AG04449 (cell line): Measurements from ENCODE around the gene PRKACA.

Experiments
- CTCF ChIA-PET: fragments of 350-600 bp; formaldehyde crosslinking; extraction: SDS; loops from one replicate; lab custom pipeline; 2021; ENCODE audit warnings: antibody characterized with exemption; lab: Yijun Ruan, JAX
- POLR2A ChIA-PET: fragments of 400-600, 350-600 bp; formaldehyde crosslinking; extraction: SDS; loops from one replicate; lab custom pipeline; 2020; ENCODE audit warnings: antibody characterized with exemption, inconsistent platforms; lab: Yijun Ruan, JAX
- DNase-seq: peaks from one replicate; pipeline ENCODE4 v3.0.0-alpha.2; 2010; ENCODE audit warnings: low read depth, low spot score
- H3K4me3 ChIP-seq: 2 replicates; pipeline ENCODE4 v1.5.1; 2011; ENCODE audit warnings: low read depth, mild to moderate bottlenecking, control low read depth, low read length
- TF ChIP-seq, protein P1 (sequence below): IDR thresholded peaks from one replicate; pipeline ENCODE4 v1.5.1; 2011; ENCODE audit warnings: mild to moderate bottlenecking, moderate library complexity, low read length, control low read depth, inconsistent platforms; ENCODE audit not compliant: insufficient read depth; ENCODE audit errors: missing control alignments

Gene PRKACA

DNA sequence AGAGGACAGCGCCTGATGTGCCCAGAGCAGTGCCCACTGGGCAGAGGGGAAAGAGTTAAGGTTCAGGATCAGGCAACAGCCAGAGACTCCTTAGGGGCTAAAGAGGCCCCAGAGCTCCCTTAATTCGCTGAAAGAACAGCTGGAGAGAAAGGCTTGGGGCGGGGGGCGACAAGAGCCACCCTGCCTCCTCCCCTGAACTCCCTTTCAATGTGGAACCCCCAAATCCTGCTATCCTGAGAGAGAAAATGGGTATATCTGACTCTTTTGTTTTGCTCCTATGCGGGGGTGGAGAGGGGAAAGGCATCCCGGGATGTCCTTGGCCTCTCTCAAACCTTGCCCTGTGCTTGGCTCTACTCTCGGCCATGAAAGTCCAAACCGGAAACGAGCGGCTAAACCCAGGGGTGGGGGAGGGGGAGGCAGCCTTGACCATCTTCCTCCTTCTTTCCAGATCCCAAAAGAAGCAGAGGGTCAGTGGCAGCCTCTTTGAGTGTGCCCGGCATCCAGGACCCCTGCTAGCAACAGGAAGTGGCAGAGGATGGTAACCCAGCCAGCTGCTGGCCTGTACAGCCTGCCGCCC is 4.7 kb downstream of the PRKACA start:
- H3K4me3 ChIP-seq, result no peak overlapping the region
- ChIA-PET POLR2A (no interaction called here), CTCF (interaction anchor here (0.8 to 3.9 kb wide), 6 partner anchors 20 to 235 kb away, joined by 4 to 28 read pairs (median 5); partner anchors contain the start of genes ASF1B and MISP3)
- DNase-seq, result no peak
- TF ChIP-seq, protein P1, sequence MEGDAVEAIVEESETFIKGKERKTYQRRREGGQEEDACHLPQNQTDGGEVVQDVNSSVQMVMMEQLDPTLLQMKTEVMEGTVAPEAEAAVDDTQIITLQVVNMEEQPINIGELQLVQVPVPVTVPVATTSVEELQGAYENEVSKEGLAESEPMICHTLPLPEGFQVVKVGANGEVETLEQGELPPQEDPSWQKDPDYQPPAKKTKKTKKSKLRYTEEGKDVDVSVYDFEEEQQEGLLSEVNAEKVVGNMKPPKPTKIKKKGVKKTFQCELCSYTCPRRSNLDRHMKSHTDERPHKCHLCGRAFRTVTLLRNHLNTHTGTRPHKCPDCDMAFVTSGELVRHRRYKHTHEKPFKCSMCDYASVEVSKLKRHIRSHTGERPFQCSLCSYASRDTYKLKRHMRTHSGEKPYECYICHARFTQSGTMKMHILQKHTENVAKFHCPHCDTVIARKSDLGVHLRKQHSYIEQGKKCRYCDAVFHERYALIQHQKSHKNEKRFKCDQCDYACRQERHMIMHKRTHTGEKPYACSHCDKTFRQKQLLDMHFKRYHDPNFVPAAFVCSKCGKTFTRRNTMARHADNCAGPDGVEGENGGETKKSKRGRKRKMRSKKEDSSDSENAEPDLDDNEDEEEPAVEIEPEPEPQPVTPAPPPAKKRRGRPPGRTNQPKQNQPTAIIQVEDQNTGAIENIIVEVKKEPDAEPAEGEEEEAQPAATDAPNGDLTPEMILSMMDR, result no peak

DNA sequence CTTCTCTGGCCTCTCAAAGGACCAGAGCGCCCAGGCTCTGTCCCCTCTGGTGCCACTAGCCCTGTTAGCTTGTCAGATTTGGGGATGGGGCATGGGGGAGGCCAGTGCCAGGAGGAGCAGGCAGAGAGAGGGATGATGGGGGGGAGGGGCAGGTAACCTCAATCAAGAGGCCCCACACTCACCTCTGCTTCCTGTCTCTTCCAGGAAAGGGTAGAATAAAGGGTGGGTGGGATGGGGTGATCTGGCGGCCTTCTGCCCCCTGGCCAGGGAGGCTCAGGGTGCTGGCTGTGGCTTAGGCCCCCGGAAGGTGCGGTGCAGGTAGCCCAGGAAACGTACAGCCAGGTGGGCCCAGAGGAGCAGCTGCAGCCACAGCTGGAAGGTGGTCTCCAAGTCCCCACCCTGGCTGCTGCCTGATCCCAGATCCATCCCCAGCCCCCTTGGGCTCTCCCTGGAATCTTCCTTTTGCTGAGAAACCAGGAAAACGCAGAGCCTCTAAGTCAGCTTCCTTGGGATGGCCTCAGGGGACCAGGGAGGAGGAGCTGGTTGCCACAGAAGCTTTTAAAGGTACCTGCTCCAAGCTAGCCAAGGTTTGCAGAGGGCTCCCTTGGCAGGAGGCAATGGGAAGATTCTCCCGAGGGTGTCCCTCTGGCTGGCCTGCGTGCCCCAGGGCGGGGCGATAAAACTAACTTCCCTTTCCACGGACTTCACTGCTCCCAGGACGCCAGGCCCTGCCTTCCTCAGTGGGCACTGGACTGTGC is 5.3 kb downstream of the PRKACA start:
- no peak for DNase-seq
- CTCF ChIA-PET, result interaction anchor here (0.8 to 1.4 kb wide), 2 partner anchors 40 to 232 kb away, joined by 4 read pairs; partner anchors contain the start of gene MISP3
- H3K4me3 ChIP-seq, result no peak overlapping the region
- TF ChIP-seq, protein P1, result no peak
- POLR2A ChIA-PET, result no interaction called here

DNA sequence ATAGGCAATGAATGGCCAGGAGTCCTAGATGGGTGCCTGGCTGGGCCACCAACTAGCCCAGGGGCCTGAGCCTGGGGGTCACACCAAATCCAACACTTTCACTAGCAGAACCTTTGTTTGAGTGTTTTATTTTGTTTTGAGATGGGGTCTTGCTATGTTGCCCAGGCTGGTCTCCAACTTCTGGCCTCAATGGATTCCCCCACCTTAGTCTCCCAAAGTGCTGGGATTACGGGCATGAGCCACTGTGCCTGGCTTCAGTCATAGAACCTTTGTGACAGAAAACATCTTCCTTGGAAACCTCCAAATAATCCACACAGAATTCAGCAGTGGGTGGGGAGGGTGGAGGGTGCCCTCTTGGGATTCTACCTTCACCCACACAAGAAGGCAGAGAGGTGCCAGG is 6.1 kb downstream of the PRKACA start:
- TF ChIP-seq, protein P1, result no peak
- ChIA-PET CTCF (no interaction called here), POLR2A (no interaction called here)
- no peak overlapping the region for H3K4me3 ChIP-seq
- no peak for DNase-seq

DNA sequence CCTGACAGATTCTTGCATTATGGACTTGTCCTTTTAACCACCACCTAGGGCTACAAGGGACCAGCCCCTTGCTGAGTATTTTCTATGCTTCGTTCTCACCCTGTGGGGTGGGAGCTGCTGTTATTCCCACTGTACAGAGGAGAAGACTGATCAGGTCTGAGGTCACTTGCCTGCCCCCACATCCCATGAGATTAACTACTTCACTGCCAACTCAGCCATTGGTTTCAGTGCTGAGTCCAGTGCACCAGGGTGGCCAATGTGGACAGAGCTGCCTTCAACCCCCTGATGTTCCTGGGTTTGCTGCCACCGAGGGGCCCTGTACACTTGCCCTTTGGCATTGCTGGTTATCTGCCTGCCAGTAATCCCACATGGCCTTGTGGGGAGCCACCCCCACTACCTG is 6.9 kb downstream of the PRKACA start:
- DNase-seq, result no peak
- CTCF ChIA-PET, result interaction anchor here (0.7 to 1.1 kb wide), 2 partner anchors 8 to 35 kb away, joined by 3 read pairs; no protein-coding TSS in a partner anchor
- TF ChIP-seq, protein P1, result no peak
- H3K4me3 ChIP-seq, result no peak overlapping the region
- POLR2A ChIA-PET, result no interaction called here

DNA sequence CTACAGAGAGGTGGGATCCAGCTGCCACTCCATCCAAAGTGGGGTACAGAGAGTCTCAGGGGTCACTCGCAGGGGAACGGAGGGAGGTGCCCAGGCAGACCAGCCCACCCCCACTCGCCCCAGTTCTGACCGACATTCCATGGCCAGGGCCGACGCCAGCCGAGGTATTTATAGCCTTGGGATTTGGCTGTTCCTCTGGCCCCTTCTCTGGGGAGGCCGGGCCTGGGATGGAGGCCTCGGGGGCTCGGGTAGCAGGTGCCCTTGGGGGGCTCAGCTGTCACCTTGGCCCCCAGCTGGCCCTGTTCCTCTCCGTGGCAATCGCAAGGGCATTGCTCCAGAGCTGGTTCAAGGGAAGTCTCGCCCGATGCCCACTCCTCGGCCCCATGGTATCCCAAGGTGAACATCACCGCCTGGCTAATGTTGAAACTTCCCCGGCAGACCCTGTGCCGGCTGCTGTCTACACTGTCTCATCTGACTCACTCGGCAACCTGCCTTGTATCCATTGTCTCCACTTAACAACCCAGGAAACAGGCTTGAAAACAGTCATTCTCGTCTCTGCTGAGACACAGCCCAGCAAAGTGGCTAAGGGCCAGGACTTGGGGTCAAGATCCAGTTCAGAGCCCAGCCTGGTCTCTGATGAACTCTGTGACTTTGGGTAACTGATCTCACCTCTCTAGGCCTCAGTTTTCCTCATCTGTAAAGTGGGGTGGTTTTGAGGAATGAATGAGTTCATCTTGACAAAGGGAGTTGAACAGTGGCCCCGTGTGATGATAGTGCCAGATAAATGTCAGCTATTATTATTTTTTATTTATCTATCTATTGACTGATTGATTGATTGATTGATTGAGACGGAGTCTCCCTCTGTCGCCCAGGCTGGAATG is 9.7 kb downstream of the PRKACA start:
- CTCF ChIA-PET, result interaction anchor here (1.0 kb wide), 1 partner anchor 10 kb away, joined by 3 read pairs; no protein-coding TSS in a partner anchor
- TF ChIP-seq, protein P1, result no peak

DNA sequence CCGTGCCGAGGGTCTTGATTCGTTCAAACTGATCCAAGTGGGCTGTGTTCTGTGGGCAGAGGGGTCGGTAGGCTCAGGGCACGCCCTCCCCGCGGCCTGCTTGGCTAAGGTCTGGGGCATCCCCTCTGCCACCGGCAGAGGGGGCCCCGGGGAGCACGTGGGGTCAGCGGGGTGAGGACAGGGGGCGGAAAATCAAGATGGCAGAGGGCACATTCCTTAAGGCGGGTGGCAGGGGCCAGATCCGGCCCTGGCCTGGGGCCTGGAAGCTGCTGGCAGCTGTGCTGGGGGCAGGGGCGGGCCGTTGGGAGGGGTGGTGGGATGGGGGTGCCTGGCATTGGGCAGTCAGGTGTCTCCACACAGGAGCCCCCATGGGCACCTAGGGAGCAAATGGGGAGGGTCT is 10.7 kb downstream of the PRKACA start:
- no peak overlapping the region for H3K4me3 ChIP-seq
- POLR2A ChIA-PET, result no interaction called here
- TF ChIP-seq, protein P1, result no peak
- CTCF ChIA-PET, result no interaction called here
- no peak for DNase-seq

More for the DNA sequence above, 9.7 kb downstream of the PRKACA start:
- H3K4me3 ChIP-seq, result no peak overlapping the region
- POLR2A ChIA-PET, result no interaction called here
- no peak for DNase-seq
